Glomerular endothelial cell (primary cell): ENCODE measurements around the gene LDLRAD1. TPM values are rescaled to one million over a fixed set of nuclear protein-coding genes. Genes with fewer than 3 reads are reported as not detected.
"Not testable (repeated sequence)": the region's sequence is repeated elsewhere in the genome, so short reads cannot be mapped to it uniquely, and the experiment has no call there.

Experiments
- DNase-seq: peaks from one replicate; pipeline ENCODE4 v3.0.0-alpha.2; 2011; ENCODE audit warnings: low read depth, low spot score; ENCODE audit errors: extremely low read depth
- total RNA-seq: library from RNA; depleted of rRNA; stranded (reverse); fragments of >200 nt; gene quantifications from 2 replicates; pipeline ENCODE4 v1.2.3, GENCODE V29; 2015

Gene LDLRAD1, protein sequence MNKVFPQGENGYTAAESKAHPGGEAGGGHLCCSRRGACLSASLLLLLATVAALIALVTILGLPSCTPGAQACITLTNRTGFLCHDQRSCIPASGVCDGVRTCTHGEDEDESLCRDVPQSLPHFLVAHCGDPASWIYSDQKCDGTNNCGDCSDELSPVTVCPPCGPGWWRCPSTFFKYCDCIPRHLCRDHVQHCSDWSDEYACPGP
- total RNA-seq = not detected in 2 replicates

- no peak for DNase-seq
Measured at GRCh38 chr1:54017979-54018378, at the start of gene LDLRAD1. Gene LDLRAD1 (minus strand): TSS chr1:54018186. CDS start chr1:54018112, 74 bp downstream.

DNA sequence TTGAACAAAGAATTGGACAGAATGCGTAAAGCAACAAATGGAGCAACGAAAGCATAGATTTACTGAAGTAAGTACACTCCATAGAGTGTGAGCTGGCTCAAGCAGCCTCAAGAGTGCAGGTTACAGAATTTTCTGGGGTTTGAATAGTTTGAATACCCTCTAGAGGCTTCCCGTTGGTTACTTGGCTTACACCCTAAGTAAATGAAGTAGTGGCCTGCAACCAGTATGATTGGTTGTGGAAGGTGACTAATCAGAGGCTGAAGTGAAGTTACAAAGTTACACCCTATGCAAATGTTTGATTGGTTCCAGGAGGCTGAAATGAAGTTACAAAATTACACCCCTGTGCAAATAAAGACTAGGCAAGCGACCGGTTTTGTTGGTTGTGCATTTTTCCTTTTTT is 46.3 kb upstream of the LDLRAD1 start:
- DNase-seq = no peak

GRCh38 chr1:54054438-54054749 is 36.4 kb upstream of the LDLRAD1 start:
- no peak for DNase-seq

- no peak for DNase-seq
Measured at GRCh38 chr1:54053745-54054437, 35.9 kb upstream of the LDLRAD1 start.

DNA sequence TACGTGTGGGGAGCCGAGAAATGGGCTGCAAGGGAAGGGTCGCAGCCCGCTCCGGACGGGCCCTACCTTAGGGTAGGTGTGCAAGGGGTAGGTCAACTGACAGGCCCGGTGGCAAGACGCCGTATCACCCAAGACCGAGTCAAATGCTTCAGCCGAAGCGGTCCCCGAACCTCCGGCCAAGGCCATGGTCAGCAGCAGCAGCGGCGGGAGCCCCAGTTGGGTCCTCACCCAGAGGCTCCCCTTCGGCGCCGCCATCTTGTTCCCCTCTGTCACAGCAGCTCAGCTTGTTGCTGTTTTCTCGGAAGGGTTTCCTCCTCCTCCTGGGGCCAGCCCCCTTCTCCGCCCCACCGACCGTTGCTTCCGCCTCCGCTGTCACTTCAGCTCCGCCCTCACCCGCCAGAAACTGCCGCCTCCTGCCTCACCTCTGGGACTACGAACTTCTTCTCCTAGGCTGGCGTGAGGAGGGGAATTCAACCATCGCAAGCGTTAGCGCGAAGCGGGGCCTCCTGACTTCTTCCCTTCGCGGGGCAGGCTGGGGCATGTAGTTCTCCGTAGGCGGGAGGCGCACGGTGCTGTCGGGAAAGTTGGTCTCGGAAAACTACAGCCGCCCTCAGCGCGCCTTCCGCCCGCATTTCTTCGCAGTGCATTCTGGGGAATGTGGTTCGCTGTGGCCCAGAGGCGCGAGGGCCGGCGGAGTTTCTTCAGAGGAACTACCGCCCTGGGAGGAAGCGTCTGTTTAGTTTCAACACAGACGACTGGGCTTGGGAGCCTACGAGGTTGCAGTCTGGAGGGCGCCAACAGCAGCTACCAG is 35.2 kb upstream of the LDLRAD1 start, which contains the start of the genes TCEANC2 and TMEM59:
TCEANC2 (plus strand) TSS at position 675 of the 811 bp plus-strand sequence. CDS start 815 bp downstream, outside the sequence.
TMEM59 (minus strand) TSS at position 271 of the 811 bp plus-strand sequence; CDS start at position 255, 16 bp downstream.
- peak; percentile 91 for DNase-seq

DNA sequence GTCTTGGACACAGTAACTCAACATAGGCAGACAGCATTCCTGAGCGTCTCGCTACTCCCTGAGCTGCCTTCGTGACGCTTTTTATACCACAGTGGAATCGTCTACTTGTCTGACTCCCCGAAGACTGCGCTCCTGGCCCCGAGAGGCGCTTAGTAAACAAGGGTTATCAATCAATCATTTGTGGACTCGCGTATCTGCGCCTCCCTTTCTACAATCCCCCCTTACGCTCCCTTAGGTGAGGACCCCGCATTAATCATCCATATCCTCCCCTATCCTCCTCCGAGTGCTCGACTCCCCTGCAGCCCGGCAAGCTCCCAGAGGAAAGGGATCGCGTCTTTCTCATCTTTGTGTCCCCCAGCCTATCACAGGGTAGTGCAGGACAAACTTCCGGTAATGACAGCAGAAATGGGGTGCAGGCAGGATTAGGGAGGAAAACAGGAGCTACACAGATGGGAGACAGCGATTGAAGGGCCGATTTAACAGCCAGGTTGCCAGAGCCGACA is 34.5 kb upstream of the LDLRAD1 start:
- no peak for DNase-seq

DNA sequence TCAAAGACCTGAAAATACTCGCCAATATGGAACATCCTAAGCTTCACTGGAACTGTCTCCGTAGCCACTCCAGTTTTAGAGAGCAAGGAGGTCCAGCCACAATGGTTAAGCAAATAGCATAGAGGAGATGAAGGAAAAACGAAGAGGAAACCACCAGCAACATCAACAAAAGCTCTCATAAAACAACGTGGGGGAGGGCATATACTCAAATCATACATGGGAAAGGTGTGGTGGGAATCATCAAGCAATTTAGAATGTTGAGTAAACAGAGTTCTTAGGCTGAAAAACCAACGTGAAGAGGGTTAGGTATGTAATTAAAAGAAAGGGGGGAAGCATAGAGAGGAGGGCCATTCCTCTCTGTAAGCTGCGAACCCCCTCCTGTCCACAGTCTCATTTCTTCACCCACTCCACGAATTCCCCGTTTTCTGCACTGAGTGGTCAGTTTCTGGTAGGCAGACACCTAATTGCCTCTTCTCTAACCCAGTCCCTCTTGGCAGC is 34.0 kb upstream of the LDLRAD1 start:
- DNase-seq = no peak

- not testable (repeated sequence) for DNase-seq
Measured at GRCh38 chr1:54050435-54050834, 32.4 kb upstream of the LDLRAD1 start.

DNA sequence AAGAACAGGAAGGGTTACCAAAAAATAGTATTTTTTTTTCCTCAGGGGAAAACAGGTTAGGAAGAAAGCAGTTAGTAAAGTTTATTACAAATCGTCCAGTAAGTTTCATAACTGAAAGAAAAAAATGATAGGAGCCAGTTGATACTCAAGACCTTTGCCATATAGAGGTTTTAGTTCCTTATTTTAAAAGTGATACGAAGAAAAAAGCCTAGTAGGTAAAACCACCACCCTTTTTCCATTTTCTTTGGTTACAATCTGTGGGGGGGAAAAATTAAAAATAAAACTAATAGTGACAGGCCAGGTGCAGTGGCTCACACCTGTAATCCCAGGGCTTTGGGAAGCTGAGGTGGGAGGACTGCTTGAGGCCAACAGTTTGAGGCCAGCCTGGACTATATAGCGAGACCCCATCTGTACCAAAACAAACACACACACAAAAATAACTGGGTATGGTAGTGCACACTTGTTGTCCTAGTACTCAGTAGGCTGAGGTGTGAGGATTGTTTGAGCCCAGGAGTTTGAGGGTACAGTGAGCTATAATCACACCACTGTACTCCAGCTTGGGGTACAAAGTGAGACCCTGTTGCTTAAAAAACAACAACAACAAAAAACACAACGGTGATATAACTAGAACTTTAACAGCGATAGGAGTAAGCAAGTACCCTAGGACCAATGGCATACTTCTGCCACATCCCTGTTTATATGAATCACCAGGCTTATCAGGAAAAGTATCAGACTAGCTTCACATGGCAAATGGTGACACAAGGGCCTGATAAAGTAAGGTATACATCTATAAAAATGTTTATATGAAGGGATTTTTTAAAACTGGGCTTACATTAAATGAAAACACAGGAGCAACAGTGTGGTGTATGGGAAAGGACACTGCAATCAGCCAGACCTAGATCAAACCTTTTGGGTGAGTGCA is 29.7 kb upstream of the LDLRAD1 start:
- no peak for DNase-seq

DNA sequence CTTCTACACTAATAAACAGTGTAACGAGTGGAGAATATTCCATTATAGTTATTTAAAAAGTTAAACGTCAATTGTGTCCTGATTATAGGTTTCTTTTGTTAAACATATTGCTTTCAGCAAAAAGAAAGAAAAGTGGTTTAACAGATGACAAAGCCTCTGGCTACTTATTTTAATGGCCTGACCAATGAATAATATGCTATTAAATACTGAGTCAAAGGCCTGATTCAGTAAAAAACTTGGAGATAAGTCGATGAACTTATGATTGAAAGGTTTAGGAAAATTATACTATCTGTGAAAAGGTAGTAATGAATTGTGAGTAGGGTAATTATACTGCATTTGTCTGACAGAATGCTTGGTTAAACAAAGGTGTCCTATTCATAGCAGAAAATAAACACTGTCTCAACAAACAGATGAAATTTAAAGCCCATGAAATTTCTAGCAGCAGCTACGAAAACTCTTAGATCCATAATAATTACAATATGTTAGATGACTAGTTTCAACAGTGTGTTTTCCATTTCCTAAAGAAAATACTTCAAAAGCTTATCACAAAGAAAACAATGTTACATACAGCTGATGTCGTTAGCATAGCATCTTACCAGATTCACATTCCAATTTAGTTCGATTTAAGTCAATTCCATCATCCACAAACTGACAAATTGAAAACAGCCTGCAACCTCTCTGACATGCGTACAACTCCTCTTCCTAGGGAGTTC is 28.8 kb upstream of the LDLRAD1 start:
- DNase-seq = no peak

- no peak for DNase-seq
Measured at GRCh38 chr1:54045496-54045895, 27.5 kb upstream of the LDLRAD1 start.

- no peak for DNase-seq
Measured at GRCh38 chr1:54041806-54042205, 23.8 kb upstream of the LDLRAD1 start.

DNA sequence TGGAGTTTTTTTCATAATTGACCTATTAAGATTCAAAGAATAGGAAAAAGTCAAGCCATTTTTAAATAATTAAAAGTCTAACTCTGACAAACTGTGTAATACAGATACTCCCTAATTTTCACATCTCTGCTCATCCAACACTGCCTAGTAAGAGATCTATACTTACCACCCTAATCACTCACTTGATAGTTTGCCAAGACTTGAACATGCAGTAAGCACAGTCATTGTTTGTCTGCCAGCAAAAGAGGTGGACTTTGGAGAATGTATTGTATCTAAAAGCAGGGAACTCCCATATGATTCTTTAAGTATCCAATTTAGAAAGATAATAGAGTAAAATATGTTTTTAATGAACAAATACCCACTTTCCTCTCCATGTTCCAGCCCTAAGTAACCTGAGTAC is 19.5 kb upstream of the LDLRAD1 start:
- no peak for DNase-seq

DNA sequence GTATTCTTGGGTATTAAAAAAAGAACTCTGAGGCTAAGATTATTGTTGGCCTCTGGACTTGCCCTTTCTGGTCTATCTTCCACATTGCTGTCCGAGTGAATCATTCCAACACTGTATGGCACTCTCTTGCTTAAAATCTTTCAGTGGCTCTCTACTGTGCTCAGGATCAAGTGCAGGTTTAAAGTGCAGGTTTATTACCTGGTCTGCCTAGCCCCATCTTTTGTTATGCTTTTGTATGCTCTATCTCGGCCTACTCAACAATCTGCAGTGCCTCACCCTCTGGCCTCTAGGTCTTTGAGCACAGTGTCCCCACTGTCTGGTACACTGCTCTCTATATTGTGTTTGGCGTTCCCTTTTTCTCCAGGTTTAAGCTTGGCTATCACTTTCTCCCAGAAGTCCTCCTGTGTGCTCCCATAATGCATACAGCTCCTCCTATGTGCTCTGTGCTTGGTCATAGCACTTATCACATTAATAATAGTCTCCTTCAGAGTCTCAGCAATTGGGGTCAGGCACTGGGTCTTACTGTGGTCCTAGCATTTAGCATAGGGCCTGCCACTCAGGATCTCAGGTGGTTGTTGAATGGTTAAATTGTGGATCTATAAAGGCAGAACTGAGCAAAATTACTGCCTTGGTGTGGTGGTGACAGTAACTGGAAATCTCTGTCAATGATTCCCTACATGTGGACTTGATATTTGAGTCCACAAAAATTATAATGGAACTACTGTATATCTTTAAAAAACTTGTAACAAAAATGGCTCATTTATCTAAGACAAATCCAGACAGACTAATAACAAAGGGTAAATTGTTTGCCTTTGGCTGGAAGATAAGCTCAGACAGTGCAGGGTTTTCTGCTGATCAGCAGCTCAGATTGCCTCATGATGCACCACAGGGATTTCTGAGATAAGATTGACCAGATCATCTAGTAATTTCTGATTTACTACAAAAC is 10.6 kb upstream of the LDLRAD1 start:
- no peak for DNase-seq

DNA sequence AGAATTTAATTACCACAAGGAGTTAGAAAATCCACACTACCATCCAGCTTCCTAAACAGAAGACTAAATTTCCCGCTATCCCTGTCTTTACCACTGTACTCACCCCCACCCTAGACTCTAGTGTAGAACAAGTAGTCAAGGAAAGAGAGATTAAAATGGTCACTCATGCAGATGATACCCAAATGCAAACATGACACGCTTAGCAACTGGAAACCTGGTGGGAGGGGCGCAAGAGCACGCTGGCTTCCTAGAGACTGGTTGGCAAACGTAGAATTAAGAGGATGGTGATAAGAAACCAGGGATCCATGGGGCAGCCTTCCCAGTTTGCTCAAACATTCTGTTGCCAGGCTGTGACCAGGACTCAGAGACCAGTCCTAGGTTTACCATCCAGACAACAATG is 9.9 kb upstream of the LDLRAD1 start:
- no peak for DNase-seq

GRCh38 chr1:54024811-54025210 is 6.8 kb upstream of the LDLRAD1 start:
- not testable (repeated sequence) for DNase-seq

GRCh38 chr1:54024358-54024757 is 6.4 kb upstream of the LDLRAD1 start:
- no peak for DNase-seq

- not testable (repeated sequence) for DNase-seq
Measured at GRCh38 chr1:54019562-54020176, 1.7 kb upstream of the LDLRAD1 start.
